ENCODE results near the gene TRIM50.
"Not testable (repeated sequence)": the region's sequence is repeated elsewhere in the genome, so short reads cannot be mapped to it uniquely, and the experiment has no call there.

- not testable (repeated sequence) for TF ChIP-seq CTCF (IDR thresholded peaks at IDR 0.05); REST (IDR thresholded peaks at IDR 0.05; ENCODE audit: insufficient read depth in 1 of 2, low read depth in 2 of 2, low read length in 1 of 2)
Observed at GRCh38 chr7:73267813-73268212, 60.1 kb downstream of the TRIM50 start.
